Measurements from ENCODE around the gene DLG1.
A peak's percentile ranks its signal among the peaks of the same experiment; 100 is the strongest.

The DLG1 gene

DNA sequence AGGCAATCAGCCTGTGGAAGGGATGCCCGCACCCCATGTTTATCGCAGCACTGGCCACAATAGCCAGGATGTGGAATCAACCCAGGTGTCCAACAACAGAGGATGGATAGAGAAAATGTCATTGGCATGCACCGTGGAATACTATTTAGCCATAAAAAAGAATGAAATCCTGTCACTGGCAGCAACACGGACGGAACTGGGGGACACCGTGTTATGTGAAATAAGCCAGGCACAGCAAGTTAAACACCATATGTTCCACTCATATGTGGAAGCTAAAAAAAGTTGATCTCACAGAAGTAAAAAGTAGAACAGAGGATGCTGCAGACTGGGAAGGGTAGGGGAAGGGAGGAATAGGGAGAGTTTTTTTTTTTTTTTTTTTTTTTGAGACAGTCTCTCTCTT lies 284.4 kb downstream of the DLG1 start:
- DNase-seq (ENCODE audit: low spot score) = no peak

DNA sequence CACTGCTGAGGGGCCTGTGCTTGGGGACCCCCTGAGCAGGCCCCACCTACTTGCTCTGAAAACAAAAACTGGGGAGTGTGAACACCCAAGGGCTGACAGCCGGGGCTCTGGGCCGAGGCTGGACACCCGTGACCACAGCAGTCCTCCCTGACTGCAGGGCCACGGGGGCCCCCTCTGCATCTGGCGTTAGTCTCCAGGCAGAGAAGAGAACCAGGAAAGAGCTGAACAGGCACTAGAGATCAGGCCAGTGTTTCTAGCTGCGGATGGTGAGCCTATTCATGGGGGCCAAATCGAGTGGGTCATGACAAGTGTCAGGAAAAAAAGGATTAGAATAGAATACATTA lies 285.9 kb downstream of the DLG1 start:
- DNase-seq (ENCODE audit: low spot score) = no peak

DNA sequence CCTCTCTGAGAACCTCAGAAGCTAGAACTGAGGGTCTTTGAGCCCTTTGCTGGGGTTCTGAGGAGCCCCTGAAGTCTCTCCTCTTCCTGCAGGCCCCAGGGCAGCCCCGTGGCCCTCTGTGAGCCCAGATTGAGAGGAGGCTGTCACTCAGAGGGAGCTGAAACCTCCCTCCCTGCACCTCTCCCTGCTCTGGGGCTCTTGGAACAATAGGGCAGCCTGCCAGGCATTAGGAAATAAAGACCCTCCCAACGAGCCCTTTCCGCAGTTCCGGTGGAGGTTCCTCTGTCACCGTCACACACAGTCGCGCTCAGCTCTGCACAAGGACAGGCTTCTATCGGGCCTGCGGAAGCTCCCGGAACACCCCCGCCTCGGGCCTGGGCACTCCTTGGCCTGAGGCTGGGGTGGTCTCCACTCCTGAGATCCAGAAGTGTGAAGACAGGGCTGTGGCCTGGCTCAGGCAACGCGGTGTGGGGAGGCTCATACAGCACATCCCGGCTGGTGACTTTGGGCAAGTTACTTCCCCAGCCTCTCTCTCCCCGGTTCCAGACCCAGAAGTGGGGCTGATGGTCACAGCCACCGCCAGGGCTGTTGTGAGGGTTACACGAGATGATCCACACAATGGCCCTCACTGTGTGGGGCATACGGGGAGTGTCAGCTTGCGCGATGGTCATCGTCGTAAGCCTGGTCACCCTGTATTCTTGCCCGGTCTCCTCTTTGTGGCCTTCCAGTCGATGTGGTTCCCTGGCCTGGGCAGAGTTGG lies 286.5 kb downstream of the DLG1 start:
- DNase-seq (ENCODE audit: low spot score) = no peak

DNA sequence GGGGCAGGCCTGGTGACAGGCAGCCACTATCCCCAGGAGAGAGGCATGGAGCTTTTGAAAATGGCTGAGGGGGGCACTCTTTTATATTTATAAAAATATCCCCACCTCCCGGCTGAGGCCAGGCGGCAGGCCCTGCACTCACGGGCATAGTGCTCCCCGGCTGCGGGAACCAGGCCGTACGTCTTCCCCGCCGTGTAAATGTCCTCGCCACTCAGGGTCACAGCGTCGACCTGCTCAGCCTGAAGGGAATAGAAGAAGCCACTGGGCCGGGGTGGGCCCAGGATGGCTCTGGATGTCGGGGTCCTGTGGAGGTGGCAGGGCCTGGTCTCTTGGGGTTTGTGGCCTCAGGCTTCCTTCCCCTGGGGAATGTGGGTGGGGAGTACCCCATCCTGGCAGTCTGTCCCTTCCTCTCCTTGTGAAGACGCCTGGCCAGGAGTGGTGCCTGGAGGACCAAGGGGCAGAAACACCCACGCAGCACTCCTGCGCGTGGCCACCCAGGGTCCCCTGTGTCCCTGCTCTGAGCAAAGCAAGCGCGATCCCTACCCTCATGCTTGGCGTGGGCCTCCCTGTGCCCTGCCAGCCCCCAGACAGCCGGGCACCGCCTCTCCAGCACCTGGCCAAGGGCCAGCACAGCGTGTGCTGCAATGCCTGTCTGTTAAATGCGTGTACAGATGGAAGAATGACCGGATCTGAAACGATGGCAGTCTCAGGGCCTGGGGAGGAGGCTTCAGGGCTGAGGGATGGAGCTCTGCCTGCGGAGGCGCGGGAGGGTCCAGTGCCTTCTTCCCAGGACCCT lies 287.7 kb downstream of the DLG1 start:
- DNase-seq (ENCODE audit: low spot score) = no peak

DNA sequence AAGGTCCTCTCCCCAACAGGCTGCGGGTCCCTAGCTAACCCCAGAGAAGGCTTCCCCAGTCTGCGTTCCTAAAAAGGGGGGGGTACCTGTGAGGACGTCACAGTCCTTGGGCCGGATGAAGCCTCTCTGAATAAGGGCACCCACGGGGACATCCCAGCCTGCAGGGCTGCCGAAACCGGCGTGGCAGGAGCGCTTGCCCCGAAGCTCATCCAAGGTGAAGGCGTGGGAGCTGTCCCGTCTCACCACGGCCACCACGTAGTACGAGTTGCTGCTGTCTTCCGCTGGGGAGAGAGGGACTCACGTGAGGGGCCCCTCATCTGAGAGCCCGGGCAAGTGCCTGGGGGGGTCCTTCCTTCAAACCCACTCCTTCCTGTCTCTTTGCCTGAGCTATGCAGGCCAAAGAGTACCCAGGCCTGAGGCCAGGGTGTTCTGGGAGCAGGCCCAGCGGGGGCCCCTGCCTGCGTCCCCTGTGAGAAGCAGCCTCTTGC lies 288.8 kb downstream of the DLG1 start:
- DNase-seq (ENCODE audit: low spot score) = no peak

DNA sequence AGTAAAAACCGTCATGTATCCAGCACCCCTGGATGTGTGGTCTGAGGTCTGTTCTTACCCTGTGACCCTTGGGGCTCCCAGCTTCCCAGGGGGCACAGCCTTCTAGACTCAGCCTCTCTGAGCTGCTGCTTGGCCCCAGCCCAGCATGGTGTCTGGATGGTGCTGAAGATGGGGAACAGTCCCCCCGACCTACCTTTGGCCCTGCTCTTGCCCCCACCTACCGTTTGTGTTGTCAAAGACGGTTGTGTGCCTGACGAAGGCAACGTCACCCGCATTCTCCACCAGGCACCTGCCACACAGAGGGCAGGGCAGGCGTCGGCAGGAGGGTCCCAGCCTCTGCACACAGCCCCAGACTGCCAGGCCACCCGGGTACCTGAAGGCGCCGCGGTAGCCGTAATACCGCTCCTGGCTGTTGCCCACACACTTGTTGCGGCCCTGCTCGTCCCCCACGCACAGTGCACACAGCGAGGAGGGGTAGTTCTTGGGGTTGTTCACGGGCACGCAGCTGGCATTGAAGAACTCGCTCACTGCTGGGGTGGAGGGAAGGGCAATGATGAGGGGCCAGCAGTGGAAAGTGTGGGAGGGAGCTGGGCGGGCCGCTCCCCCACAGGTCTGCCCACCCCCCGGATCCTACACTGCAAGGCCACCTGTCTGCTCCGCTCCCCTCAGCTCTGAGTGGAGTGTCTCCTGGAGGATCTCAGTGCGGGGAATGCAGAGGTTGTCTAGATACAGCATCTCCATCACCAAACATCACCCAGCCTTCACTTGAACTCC lies 289.8 kb downstream of the DLG1 start:
- DNase-seq (ENCODE audit: low spot score) = no peak

DNA sequence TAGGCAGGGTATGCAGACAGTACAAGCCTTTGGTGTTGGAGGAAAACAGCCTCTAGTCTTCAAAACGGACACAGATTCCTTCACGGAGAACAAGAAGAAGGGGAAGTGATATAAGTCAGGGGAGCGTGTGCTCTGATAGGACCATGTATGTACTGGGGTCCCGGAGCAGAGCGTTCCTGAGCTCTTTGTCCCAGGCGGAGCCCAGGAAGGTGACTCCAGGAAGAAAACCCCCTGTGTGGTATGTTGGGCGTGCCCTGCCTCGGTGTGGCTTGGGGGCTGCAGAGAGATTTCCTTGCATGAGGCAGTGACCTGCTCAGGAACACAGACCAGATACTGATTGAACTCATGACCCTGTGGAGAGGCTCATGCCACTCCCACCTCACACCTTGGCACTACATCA lies 290.5 kb downstream of the DLG1 start:
- no peak for DNase-seq (ENCODE audit: low spot score)

DNA sequence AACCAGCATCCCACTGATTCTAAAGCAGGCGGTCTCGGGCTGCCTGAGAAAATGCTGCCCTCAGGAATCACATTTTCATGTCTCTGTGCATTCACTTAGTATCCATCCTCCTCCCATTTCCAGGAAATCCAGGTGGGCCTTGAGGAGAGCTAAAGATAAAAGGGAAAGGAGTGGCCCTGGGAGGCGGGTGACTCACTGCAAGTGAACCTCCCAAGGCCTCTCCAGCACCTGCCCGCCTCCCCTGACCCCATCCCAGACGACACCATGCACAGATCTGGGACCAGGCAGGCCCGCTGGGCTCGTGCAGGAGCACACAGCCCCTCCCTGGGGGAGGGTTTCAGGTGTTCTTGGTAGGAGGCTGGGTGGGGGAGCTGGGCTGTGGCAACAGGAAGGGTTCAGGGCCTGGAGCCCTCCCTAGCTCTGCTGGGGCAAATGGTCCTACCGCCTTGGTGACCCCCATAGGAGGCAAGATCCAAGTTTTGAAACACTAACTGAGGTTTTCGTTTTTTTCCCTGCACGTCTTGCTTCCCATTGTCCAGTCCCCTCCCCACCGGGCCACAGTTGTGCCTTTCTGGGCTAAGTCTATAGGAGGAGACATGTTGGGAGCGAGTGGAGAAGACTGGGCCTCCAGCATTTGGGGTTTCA lies 291.0 kb downstream of the DLG1 start:
- no peak for DNase-seq (ENCODE audit: low spot score)

DNA sequence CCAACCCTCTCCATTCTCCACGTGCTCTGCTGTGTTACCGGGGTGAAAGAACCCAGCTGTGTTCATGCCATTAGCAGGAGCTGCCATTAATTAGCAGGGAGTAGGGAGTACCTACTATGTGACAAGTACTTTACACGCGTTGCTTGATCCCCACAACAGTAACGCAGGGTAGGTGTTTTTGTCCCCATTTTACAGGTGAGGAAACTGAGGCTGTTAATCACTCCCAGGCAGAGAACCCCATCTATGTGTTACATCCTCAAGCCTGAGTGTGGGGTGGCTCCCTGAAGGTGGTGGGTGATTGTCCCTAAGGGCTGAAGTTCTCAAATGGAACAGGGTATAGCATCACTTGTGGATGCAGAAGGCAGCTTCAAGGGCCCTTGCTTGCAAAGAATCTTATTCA lies 291.6 kb downstream of the DLG1 start:
- no peak for DNase-seq (ENCODE audit: low spot score)

DNA sequence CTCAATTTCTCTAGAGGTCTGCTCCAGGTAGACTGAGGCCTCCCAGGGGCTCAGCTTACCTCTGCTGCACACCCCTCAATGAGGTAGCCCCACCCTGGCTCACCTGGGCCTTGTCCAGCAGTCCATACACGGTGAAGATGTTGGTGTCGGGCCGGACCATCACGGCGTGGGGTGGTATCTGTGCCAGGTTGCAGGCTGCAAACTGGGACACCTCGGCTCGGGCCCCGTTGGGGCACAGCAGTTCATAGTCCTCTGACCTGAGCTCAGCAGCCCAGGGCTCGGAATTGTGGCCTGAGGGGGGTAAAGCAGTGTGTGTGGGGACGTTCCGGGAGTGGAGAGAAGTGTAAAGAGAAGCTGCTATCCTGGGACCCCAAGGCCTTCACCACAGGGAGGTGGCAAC lies 292.0 kb downstream of the DLG1 start:
- no peak for DNase-seq (ENCODE audit: low spot score)

DNA sequence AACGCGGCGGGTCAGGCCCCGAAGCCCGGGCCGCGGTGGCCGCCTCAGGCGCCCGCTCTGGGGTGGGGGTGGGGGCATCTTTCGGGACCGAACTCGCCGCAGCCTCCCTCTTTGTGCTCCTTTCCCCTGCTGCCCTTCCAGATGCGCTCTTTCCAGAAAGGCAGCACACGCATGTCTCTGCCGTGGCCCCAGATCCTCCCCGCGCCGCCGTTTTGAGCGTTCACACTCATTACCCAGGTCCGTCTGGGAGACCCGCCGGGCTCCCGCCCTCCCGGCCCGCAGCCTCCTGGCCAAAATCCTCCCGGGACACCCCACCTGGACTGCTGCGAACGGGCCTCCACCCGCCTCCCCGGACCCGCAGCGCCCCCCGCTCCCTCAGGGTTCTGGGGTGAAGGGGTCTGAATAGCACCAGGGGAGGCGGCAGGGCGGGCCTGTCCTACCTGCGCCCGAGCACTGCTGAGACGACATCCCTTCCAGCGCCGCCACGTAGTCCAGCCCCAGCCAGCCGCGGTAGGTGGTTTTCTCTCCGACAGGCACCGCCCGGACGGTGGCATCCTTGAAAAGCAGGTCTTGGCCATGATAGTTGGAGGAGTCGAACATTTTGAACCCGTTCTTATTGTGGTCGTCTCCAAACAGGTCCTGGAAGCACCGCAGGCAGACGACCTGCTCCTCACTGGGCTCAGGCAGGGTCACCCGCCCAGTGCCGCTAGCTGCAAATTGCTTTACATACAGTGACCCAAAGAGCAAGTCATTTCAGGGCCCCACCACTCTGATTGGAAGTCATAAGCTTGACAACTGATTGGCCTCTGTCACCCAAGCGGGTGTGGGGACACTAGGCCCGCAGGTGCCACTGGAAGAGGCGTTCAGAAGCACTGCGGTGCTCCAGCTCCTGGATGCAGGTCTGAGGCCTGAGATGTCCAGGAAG lies 294.7 kb downstream of the DLG1 start:
- DNase-seq (ENCODE audit: low spot score) = peak; percentile 64

DNA sequence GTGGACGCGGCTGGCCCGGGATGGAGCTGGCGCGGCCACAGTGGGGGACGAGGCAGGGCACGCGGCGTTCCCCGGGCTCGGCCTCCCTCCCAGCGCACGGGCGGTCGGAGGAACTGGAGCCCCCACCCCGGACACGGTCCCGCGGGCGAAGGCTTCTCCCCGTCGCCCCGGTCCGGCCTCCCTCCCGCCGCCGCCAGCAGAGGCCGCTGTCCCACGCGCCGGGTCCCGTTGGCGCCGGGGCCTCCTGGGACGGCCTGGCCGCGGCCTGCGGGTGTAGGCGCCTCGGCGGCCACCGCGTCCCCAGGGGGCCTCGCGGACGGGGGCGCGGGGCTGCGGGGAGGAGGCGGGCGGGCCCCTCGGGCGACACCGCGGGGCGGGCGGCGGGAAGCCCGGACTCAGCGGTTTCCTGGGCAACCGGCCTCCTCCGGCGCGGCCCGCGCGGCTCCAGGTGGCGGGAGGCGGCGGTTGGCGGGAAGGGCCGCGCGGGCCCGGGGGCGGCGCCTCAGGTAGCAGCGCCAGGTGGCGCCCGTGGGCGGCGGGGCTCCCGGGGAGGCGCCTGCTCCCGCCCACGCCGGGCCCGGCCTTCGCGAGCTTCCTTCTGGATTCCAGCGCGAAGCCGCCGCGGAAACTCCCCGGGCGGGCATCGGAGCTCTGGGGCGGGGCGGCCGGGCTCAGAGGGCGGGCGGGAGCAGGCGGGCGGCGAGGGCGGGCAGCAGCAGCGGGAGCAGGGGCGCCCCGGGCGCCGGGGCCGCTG lies 295.5 kb downstream of the DLG1 start:
- DNase-seq (ENCODE audit: low spot score) = peak; percentile 99

DNA sequence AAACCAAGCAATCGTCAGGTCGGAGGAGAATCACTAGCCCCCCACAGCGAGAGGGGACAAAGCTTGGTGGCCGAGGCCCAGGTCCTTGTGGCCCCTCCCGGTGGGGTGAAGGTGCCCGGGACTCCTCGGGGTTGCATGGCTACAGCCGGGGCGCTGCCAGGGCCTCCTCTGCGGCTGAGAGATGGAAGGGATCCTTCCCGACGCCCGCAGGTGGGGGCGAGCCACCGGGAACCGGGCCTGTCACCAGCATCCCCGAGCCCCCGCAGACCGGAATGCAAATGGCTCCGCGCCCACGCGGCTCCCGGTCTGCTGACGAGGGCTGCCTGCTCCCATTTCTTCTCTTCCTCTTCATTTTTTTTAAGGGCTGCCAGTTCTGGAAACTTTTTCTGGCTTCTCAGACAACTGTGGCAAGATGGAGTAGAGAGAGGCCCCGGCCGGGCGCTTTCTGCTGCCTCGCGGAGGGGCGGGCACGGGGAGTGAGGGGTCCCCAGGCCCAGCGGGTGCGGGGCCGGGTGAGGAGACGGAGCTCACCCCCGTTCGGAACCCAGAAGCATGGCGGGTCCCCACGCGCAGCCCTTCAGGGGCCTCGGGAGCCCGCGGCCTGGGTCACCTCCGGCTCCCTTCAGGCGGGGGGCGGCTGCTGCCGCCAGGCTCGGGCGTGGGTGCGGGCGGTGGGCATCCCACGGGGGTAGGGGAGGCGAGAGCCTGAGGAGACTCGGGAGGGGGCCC lies 296.3 kb downstream of the DLG1 start:
- peak; percentile 72 for DNase-seq (ENCODE audit: low spot score)

DNA sequence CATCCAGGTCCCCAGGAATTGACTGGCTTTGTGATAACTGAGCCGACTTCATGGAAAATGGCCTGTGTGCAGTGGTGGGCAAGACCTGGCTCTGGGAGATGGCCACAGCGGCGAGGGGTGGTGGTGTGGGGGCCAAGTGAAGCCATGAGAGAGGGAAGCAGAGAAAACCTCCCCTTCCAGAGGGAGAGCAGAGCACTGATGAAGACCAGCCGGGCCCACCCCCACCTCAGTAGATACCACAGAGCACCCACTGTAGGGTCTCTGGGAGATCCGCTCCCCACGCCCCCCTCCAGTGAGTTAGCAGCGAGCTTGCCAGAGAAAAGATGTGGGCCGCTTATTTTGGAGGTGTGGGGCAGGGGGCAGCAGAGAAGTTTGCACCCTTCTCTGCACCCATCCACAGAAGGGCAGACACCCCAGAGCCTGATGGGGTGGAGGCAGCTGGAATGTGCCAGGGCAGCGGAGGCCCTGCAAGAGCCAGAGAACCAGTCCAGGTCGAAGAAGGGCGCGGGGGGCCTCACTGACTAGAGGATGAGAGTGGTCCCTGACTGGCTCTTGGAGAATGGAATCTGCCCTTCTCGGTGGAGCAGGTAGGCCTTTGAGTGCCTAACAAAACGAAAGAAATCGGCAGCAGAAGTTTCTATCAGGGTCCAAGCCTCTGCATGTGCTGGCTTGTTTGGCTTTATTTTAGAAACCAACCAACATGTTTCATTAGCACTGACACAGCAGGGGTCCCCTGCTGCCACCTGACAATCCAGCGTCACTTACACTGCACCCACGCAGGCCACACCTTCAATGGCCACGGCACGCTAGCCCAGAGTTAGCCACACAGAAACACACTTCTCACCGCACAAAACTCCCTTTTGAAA lies 297.1 kb downstream of the DLG1 start:
- no peak for DNase-seq (ENCODE audit: low spot score)

DNA sequence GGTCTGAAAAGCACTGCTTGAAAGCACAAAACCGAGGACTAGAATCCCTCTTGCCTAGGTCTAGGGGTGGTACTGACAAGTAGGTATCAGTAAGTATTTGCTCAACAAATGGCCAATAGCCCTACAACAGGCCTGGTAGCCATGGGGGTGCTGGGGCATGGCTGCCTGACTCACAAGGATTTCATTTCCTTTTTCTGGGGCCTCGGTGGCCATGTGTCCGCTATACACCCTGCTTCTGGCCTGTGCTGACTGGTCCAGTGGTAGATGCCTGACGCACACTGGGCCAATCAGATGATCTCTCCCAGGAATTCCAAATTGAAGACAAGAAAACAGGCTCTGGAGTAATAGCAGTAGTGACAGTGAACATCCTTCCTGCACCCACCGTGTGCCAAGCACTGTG lies 298.2 kb downstream of the DLG1 start:
- DNase-seq (ENCODE audit: low spot score) = no peak

DNA sequence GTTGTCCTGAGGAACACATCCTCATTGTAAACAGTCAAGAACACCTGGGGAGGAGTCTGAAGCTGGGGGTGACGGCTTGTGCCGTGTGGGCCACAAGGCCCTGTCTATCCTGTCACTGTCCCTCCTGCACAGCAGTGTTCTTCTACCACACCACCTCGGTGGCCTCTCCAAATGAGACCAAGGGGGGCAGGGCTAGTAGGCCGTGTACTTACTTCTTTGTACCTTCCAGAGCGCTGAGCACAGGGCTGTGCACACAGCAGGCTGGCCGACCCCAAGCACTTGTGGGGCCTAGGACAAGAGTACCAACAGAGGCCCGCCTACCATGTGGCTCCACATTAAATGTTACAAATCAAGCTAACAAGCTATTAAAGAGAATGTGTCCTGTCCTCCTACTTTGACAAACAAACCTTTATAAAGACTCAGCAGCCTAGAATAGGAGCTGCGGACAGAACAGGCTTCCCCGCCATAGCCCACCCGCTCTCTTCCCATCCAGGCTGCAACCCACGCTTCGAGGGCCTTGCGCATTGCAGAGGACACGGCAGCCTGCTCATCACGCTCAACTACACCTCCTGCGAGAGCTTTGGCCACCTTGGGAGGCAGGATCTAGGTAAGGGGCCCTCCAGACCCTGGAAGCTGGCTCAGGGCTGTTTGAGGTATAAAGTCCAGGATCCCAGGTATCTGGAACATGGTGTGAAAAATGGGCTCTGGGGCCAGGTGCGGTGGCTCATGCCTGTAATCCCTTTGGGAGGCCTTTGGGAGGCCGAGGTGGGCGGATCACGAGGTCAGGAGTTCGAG lies 299.2 kb downstream of the DLG1 start:
- no peak for DNase-seq (ENCODE audit: low spot score)

DNA sequence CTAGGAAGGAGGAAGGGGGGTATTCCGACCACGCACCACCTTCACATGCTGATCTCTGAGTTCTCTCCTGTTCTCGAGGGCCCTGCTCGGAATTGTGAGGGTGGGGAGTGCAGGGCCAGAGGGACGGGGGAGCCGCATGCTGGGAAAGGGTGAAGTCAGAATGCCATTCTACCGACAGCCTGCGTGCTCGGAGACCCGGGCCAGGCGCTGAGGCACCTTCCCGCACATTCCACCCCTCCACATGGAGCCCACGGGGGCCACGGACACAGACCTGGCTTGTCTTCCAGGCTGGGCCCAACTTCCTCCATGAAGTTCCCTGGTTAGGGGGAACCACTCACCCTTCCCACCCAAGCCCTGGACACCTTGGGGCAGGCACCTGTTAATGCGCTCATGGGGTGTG lies 301.1 kb downstream of the DLG1 start:
- no peak for DNase-seq (ENCODE audit: low spot score)

Measured in iPS-NIHi11 (cell line).